ENCODE results near the gene CETN3. TPM values are rescaled to one million over a fixed set of nuclear protein-coding genes. Genes with fewer than 3 reads are reported as not detected.

Gene CETN3
- 10 to 100 TPM; 29.3 to 30.1 TPM for total RNA-seq

DNA sequence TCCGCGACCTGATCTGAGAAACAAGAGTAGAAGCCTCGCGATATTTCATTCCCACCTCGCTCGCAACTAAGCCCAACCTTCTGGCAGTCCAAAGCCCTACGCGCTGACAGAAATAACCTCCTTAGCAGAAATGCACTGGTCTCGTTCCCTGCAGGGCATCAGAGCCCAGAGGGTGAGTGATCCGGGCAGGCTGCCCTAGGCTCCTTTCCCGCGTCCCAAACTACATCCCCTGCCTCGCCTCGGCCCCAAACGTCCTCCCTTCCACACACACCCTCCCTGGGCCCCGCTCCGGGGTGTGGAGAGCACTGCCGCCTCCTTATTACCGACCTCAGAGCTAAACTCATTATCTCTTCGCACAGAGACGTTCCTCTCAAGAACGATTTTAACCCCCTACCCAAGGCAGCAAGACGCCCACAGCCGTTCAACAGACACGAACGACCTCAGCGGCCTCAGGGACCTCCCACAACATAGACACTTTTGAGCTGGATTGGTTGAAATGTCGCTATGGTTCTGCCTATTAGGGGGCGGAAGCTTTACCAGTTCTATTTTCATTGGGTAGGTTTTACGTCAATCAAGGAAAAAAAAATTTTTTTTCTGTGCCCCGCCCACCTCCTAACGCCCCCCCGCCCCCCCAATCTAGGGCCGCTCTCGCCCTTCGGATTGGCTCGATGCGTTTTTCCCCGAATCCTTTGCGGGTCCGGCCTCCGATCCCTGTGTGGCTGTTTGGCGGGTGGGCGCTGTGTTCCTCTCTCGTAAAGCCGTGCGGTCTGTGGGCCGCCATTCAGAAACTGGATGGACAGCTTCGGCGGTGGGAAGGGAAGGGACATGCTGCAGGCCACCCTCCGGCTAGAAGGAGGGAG is at the start of gene CETN3:
Gene CETN3 (minus strand): TSS at position 439 of the 860 bp plus-strand sequence. CDS start 95 bp downstream, at position 344.
- Mint-ChIP-seq H3K27me3 (ENCODE audit: low read depth) (no peaks in the 10 kb centered on the region), H3K4me3 (no peak within 1 kb of the TSS), H3K4me1 (ENCODE audit: low read depth) (peaks cover 16% of the 10 kb centered on the region), H3K9me3 (no peaks in the 10 kb centered on the region), H3K27ac (no peak within 1 kb of the TSS), H3K36me3 (ENCODE audit: insufficient read depth in 2 of 2) (peaks cover 7 to 13% of the 10 kb centered on the region in 2 donors)
- DNase-seq (peak; percentile 89 to 92), ATAC-seq (replicated peaks in 1 of 2) (peak; percentile 94 to 95)

DNA sequence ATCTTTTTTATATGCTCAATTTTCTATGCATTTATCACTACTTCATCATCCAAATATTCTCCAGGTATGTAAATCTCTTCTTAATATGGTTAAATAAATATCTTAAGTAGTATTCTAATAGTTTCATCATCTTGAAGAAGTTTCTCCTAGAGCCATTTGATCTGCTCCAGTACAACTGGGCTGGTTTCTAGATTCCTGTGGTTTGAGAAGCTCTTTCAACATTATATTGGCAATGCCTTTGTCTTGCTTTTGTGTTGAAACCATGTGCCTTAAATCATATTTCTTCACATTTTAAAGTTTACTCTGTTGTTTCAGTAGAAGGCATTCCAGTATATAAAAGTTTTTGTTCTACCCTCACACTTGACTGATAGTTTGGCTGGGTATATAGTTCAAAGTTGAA is 37.4 kb upstream of the CETN3 start:
- ATAC-seq (replicated peaks in 1 of 2) (no peak), DNase-seq (no peak)
- Mint-ChIP-seq H3K27me3 (ENCODE audit: low read depth) (peaks cover 5% of the 10 kb centered on the region), H3K4me3 (no peak overlapping the region), H3K27ac (no peak overlapping the region), H3K36me3 (ENCODE audit: insufficient read depth in 2 of 2) (no peaks in the 10 kb centered on the region), H3K9me3 (no peaks in the 10 kb centered on the region), H3K4me1 (ENCODE audit: low read depth) (no peaks in the 10 kb centered on the region)

DNA sequence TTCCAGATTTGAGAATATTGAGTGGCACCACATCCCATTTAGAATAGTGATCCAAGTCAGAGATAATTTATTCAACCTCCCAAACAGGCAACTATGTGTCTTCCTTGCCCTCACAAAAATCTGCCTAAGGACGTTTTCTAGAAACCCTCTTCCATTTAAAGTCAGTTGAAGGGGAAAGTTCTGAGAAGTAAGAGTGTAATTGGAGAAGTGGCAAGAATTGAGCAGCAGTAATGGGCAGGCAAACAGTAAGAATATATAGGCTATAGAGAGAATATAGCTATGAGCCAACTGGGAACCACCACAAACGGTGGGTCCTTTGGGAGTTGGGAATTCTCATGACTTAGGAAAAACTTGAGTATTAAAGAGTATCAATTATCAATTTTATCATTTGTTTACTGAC is 31.1 kb upstream of the CETN3 start:
- ATAC-seq (replicated peaks in 1 of 2) (no peak), DNase-seq (no peak)
- Mint-ChIP-seq H3K27ac (no peak overlapping the region), H3K9me3 (no peaks in the 10 kb centered on the region), H3K4me3 (peak overlapping the region; percentile 85 to 98), H3K36me3 (ENCODE audit: insufficient read depth in 2 of 2) (no peaks in the 10 kb centered on the region), H3K27me3 (ENCODE audit: low read depth) (no peaks in the 10 kb centered on the region), H3K4me1 (ENCODE audit: low read depth) (peaks cover 11% of the 10 kb centered on the region)

DNA sequence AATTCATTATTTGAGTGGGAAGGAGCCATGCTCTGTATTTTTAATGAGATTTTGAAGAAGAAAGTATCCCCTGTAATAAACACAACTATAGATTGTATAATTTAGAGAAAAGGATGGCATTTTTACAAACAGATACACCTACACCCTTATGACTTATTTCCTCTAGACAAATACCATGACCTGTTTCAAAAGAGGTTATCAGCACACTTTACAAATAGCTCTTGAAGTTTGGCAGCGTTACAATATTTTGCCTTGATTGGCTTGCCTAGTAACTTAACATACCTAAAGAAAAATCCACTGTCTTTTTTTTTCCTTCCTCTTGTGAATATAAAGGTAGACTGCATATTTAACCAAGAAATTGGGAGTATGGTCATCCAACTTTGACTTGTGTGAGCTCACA is 28.5 kb upstream of the CETN3 start:
- DNase-seq (no peak), ATAC-seq (replicated peaks in 1 of 2) (no peak)
- Mint-ChIP-seq H3K4me3 (no peak overlapping the region), H3K4me1 (ENCODE audit: low read depth) (peaks cover 11% of the 10 kb centered on the region), H3K27ac (no peak overlapping the region), H3K36me3 (ENCODE audit: insufficient read depth in 2 of 2) (no peaks in the 10 kb centered on the region), H3K27me3 (ENCODE audit: low read depth) (no peaks in the 10 kb centered on the region), H3K9me3 (no peaks in the 10 kb centered on the region)

DNA sequence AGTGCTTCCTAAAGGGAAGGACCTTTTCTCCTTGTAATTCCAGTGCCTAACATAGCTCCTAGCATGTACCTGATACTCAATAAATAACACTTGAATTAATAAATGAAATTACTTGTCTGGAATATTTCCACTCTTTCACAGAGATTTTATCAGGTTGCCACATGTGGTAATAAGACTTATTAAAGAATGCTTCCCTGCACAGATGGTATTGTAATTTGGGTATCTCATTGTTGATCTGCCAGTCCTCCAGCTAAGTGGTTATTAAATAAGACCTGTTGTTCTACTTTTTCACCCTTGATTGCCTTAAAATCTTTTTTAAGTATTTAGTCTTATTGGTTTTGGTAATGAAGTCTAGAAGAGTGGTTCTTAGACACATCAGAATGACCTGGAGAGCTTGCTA is 28.1 kb upstream of the CETN3 start:
- Mint-ChIP-seq H3K4me3 (no peak overlapping the region), H3K4me1 (ENCODE audit: low read depth) (peaks cover 11% of the 10 kb centered on the region), H3K27ac (no peak overlapping the region)

DNA sequence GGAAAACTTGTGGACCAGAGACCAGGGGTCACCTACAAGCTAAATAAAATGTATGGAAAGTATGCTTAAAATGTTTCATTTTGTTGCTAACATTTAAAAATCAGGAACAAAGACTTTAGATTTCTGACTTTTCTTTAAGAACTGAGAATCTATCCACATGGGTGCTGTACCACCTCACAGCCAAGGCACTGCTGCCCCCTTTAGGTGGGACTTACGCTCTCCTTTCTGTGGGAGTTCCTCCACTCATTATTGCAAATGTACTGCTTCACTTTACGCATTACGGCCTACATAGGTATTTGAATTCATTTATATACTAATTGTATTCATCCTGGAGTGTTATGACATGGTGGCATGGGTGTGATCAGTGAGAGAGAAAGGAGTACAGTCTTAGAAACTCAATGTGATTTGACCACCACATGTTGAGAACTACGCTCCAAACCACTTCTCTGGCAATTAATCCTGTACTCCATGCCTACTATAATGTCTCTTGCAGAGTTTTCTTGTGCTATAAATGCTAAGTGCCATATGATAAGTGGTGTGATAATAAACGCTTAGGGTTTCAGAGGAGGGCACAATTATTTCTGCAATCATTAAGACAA is 24.7 kb upstream of the CETN3 start:
- H3K4me3 Mint-ChIP-seq, result no peak overlapping the region
- no peaks in the 10 kb centered on the region for H3K9me3 Mint-ChIP-seq
- H3K27me3 Mint-ChIP-seq (ENCODE audit: low read depth), result no peaks in the 10 kb centered on the region
- H3K4me1 Mint-ChIP-seq (ENCODE audit: low read depth), result no peaks in the 10 kb centered on the region
- H3K27ac Mint-ChIP-seq, result no peak overlapping the region
- ATAC-seq (replicated peaks in 1 of 2) (peak; percentile 62 to 64), DNase-seq (peak; percentile 55 to 60)
- no peaks in the 10 kb centered on the region for H3K36me3 Mint-ChIP-seq (ENCODE audit: insufficient read depth in 2 of 2)

More for the DNA sequence above, 28.1 kb upstream of the CETN3 start:
- no peak for ATAC-seq (replicated peaks in 1 of 2)
- DNase-seq, result no peak
- Mint-ChIP-seq H3K9me3 (no peaks in the 10 kb centered on the region), H3K27me3 (ENCODE audit: low read depth) (no peaks in the 10 kb centered on the region), H3K36me3 (ENCODE audit: insufficient read depth in 2 of 2) (no peaks in the 10 kb centered on the region)

DNA sequence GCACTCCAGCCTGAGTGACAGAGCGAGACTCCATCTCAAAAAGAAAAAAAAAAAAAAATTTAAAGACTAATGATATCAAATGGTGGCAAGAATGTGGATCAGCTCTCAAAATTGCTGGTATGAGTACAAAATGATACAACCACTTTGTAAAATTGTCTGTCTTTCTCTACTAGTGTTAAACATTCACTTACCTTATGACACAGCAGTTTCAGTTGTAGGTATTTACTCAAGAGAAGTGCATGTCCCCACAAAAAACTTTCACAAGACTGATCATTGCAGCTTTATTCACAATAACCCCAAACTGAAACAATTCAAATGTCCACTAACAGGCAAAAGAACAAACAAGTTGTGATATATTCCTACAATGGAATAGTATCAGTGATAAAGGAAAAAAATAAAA is 14.7 kb upstream of the CETN3 start:
- no peaks in the 10 kb centered on the region for H3K9me3 Mint-ChIP-seq
- peaks cover 10% of the 10 kb centered on the region for H3K27me3 Mint-ChIP-seq (ENCODE audit: low read depth)
- H3K36me3 Mint-ChIP-seq (ENCODE audit: insufficient read depth in 2 of 2), result no peaks in the 10 kb centered on the region
- DNase-seq, result no peak
- no peak for ATAC-seq (replicated peaks in 1 of 2)
- no peak overlapping the region for H3K27ac Mint-ChIP-seq
- H3K4me3 Mint-ChIP-seq, result no peak overlapping the region
- no peaks in the 10 kb centered on the region for H3K4me1 Mint-ChIP-seq (ENCODE audit: low read depth)

DNA sequence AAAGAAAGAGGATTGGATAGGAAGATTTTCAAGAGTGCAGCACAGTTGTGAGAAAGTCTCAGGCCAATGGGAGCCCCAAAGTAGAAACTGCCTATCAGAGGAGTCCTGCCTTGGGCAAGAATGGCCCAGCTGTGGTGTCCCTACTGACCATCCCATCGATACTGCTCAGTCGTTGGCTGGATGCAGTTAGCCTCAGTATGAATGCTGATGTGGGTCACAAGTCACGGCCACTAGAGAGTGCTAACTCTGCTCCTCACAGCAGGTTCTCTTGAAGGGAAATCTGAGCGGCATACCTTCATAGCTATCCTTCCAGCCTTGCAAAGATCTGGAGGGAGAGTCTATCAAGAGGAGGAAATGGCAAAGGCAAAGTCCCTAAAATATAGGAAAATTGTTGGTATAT is 11.6 kb upstream of the CETN3 start:
- peaks cover 23% of the 10 kb centered on the region for H3K27me3 Mint-ChIP-seq (ENCODE audit: low read depth)
- H3K4me3 Mint-ChIP-seq, result no peak overlapping the region
- no peak overlapping the region for H3K27ac Mint-ChIP-seq
- no peaks in the 10 kb centered on the region for H3K36me3 Mint-ChIP-seq (ENCODE audit: insufficient read depth in 2 of 2)
- H3K4me1 Mint-ChIP-seq (ENCODE audit: low read depth), result no peaks in the 10 kb centered on the region
- ATAC-seq (replicated peaks in 1 of 2), result no peak
- no peaks in the 10 kb centered on the region for H3K9me3 Mint-ChIP-seq
- DNase-seq, result no peak

DNA sequence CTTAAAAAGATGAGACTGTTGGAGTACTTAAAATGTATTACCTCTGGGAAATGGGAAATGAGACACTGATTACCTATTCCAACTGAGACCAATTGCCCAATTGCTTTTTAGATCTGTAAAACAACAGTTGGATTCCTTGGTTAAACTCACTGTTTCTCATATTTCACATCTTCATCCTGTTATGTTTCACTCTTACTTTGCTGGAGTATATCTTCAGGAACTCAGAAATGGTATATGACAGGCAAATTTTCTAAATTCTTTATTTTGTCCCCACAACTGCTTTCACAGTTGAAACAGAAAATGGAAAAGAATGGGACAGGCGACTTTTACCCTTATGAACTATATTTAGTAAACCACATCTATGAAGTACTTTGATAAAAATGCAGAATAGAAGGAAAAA is 8.7 kb upstream of the CETN3 start:
- Mint-ChIP-seq H3K36me3 (ENCODE audit: insufficient read depth in 2 of 2) (no peaks in the 10 kb centered on the region), H3K4me3 (no peak overlapping the region), H3K9me3 (no peaks in the 10 kb centered on the region), H3K27me3 (ENCODE audit: low read depth) (peaks cover 23% of the 10 kb centered on the region), H3K4me1 (ENCODE audit: low read depth) (no peaks in the 10 kb centered on the region), H3K27ac (no peak overlapping the region)
- DNase-seq (no peak), ATAC-seq (replicated peaks in 1 of 2) (no peak)

DNA sequence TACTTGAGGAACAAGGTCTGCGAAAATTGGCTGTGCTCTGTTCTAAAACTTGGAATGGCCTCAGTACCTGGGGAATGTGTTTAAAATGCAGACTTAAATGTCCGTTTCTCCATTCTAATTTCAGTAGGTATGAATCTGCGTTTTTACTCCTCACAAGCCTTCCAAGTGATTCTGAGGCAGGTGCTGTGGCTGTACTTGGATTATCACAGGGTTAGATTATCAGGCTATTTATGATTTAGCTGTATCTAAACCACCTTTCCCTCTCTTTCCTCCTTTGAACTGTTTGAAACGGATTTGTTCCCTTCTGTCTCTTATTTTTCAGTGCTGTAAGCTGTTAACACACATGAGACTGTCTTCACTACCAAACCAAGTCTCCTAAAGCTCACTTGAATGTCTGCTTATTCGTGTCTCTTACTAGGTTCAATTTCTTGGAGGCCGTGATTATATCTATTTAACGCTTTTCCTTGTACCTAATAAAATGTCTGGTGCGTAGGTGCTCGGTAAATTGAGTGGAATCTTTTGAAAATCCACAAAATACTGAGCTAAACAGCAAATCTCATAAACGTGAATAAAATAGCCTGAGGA is 714 bp upstream of the CETN3 start:
- no peaks in the 10 kb centered on the region for H3K27me3 Mint-ChIP-seq (ENCODE audit: low read depth)
- peaks cover 16% of the 10 kb centered on the region for H3K4me1 Mint-ChIP-seq (ENCODE audit: low read depth)
- H3K36me3 Mint-ChIP-seq (ENCODE audit: insufficient read depth in 2 of 2), result peaks cover 5 to 10% of the 10 kb centered on the region in 2 donors
- no peaks in the 10 kb centered on the region for H3K9me3 Mint-ChIP-seq
- DNase-seq (no peak), ATAC-seq (replicated peaks in 1 of 2) (no peak)
- H3K4me3 Mint-ChIP-seq, result no peak overlapping the region
- no peak overlapping the region for H3K27ac Mint-ChIP-seq

DNA sequence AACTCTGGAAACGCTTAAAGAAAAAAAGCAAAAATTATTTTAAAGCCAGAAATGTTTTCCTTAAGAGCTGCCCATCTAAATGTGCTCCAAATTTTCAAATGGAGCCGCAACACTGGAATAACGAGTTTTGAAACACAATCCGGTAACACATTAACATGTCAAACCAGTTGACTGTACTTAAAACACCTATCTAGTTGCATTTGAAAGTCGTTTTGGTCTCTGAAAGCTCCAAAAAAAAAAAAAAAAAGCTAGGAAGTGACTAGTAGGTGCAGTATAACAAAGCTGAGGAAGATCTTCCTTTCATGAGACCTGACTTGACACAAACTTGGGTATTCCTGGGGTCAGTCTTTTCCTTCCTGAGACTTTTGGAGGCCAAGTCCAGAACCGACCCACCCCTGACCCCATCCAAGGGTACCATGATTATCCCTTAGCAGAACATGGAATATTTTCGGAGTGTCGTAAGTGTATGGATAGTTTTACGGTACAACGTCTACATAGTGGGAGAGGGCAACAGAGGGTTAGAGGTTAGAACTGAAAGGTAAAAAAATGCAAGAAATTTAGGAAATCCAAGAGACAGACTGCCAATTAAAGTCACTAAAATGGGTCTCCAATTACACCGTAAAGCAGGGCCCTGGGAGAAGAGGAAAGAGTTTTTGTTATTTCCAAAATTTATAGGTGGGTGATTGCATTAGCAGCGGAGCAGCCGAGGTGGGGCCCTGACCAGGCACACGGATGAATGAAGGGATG is 812 bp downstream of the CETN3 start:
- Mint-ChIP-seq H3K27me3 (ENCODE audit: low read depth) (no peaks in the 10 kb centered on the region), H3K27ac (peak overlapping the region; percentile 54), H3K36me3 (ENCODE audit: insufficient read depth in 2 of 2) (peaks cover 7 to 14% of the 10 kb centered on the region in 2 donors), H3K9me3 (no peaks in the 10 kb centered on the region), H3K4me1 (ENCODE audit: low read depth) (peaks cover 16% of the 10 kb centered on the region), H3K4me3 (no peak overlapping the region)
- no peak for DNase-seq
- no peak for ATAC-seq (replicated peaks in 1 of 2)

DNA sequence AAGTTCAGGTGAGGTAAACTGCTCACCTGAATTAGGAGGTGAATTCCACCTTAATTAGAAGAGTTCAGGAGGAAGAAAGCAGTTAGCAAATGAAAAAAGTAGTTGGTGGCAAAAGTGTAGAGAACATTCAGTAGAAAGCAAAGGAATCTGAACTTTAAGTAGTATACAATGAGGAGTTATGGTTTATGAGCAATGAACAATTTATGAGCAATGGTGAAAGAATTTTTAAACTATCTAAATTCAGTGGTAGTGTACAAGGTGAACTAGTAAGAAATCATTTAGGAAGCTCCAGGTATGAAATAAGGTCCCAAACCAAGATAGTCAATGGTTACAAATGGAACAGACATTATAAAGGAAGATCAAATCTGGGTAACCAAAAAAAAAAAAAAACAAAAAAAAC is 3.1 kb downstream of the CETN3 start:
- no peak for DNase-seq
- Mint-ChIP-seq H3K9me3 (no peaks in the 10 kb centered on the region), H3K27ac (no peak overlapping the region), H3K27me3 (ENCODE audit: low read depth) (no peaks in the 10 kb centered on the region), H3K36me3 (ENCODE audit: insufficient read depth in 2 of 2) (peaks cover 10 to 18% of the 10 kb centered on the region in 2 donors), H3K4me3 (peak overlapping the region in 1 of 2 donors; percentile 7), H3K4me1 (ENCODE audit: low read depth) (peaks cover 16% of the 10 kb centered on the region)
- no peak for ATAC-seq (replicated peaks in 1 of 2)

Data from activated T-cell treated with anti-CD3 and anti-CD28 coated beads, Interleukin-2, amount 50 U/mL, for 72 hours (primary cell).